GM21723 (cell line): ENCODE measurements around the gene STC2.
"Not testable (repeated sequence)": the region's sequence is repeated elsewhere in the genome, so short reads cannot be mapped to it uniquely, and the experiment has no call there.

Source experiments
- ATAC-seq: cut with Tn5 transposase; IDR thresholded peaks from one replicate; pipeline ENCODE4 v1.9.1; 2021; ENCODE audit warnings: mild to moderate bottlenecking, moderate library complexity; ENCODE audit not compliant: unreplicated experiment

STC2 gene, protein sequence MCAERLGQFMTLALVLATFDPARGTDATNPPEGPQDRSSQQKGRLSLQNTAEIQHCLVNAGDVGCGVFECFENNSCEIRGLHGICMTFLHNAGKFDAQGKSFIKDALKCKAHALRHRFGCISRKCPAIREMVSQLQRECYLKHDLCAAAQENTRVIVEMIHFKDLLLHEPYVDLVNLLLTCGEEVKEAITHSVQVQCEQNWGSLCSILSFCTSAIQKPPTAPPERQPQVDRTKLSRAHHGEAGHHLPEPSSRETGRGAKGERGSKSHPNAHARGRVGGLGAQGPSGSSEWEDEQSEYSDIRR

GRCh38 chr5:173327948-173328843, at the start of gene STC2:
Gene STC2, minus strand, starts transcription at chr5:173328414. Its CDS starts 221 bp downstream, at chr5:173328193.
- peak; percentile 54 for ATAC-seq

DNA sequence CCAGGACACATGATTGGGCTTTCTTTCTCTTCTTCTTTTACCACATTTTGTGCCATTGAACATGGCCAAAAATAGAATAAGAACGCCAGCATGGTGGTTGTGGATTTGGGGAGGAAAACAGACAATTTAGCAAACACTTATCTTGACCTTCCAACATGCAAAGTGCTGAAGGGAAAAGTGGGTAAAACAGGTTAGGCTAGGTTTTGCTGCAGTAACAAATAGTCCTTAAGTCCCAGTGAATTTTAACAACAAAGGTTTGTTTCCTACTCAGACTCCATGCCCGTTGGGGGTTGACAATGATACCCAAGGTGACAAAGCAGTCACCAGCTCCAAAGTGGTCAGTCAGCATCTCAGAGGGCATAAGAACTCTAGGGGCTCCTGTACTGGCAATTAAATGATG, 43.2 kb upstream of the STC2 start:
- ATAC-seq = no peak

DNA sequence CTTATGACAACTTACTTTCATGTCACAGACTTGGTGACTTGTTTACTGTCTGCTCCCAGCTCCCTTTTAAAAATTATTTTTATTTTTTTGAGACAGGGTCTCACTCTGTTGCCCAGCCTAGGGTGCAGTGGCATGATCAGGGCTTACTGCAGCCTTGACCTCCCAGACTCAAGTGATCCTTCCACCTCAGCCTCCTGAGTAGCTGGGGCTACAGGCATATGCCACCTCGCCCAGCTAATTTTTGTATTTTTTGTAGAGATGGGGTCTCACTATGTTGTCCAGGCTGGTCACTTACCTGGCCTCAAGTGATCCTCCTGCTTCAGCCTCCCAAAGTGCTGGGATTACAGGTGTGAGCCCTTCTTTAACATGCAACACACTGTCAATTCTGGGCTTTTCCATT, 35.2 kb upstream of the STC2 start:
- not testable (repeated sequence) for ATAC-seq

DNA sequence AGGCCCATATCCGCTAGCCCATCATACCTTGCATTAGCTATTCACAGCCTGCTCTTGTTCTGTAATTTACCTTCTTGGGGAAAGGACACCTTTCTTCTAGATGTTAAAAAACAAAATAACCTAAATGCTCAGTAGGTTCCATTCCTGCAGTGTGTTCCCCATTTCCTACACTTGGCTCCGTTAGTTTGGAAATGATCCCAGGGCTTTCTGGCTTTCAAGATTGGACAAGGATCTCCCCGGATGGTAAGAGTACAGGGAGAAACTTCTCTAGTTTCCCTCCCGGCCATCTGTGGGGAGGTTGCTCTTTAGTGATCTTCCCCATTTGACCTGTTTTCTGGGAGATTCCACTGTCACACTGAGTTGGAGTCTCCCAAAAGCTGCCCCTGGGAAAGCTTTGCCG, 27.3 kb upstream of the STC2 start:
- no peak for ATAC-seq

DNA sequence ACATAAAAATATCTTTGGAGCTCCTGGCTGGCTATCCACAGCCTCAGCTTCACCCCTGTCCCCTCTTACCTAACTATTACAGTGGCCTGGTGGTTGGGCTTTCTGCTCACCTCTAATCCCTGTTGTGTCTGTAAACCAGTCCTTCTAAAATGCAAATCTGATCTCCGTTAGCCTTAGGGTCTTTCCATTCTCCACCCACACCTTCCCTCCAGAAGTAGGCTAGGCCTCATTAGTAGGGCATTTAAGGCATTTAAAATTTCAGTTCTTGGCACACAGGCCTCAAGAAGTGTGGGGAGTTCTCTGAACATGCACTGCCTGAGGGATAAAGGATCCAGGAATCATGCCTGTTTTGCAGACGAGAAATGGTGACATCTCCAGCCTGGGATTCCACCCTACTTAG, 26.4 kb upstream of the STC2 start:
- ATAC-seq = no peak

DNA sequence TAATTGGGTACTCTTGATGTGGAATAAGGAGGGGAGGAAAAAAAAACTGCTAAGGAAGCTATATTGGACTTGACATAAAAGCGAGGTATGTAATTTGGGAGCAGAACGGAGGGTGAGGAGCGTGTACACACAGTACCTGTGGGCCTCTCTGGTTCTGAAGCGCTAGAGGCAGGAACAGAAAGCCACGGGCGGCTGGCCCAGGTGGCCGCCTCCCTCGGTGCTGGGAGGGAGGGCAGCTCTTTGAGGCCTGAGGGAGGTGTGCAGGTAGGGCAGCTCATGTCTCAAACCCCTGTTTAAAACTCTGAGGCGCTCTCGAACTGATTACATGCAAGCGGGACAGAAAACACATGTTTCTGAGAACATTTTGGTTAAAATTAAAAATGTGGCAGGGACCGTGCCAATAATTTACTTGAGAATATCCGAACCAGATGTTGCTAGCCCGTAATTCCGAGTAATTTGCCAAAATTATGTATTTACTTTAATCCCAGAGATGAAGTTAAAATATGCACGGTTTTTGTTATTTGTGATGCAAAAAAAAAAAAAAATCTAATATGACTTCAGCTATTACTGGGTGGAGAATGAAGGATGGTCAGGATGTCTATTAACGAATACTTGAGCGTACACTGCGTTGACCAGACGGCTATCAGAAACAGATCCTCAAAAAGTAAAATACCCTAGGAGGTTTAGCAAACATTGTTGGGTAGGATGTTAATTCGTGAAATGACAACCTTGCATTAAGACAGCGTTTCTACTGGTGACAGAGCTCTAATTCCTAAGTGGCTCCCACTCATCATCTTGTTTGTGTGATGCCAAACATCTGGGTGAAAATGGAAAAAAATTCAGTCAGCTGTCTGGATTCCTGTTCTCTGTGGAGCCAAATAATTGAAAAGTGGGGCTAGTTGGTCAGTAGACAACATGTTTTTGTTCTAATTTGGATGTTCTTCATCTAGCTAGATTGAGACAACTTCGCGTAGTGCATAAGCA, 24.4 kb upstream of the STC2 start:
- ATAC-seq = no peak

DNA sequence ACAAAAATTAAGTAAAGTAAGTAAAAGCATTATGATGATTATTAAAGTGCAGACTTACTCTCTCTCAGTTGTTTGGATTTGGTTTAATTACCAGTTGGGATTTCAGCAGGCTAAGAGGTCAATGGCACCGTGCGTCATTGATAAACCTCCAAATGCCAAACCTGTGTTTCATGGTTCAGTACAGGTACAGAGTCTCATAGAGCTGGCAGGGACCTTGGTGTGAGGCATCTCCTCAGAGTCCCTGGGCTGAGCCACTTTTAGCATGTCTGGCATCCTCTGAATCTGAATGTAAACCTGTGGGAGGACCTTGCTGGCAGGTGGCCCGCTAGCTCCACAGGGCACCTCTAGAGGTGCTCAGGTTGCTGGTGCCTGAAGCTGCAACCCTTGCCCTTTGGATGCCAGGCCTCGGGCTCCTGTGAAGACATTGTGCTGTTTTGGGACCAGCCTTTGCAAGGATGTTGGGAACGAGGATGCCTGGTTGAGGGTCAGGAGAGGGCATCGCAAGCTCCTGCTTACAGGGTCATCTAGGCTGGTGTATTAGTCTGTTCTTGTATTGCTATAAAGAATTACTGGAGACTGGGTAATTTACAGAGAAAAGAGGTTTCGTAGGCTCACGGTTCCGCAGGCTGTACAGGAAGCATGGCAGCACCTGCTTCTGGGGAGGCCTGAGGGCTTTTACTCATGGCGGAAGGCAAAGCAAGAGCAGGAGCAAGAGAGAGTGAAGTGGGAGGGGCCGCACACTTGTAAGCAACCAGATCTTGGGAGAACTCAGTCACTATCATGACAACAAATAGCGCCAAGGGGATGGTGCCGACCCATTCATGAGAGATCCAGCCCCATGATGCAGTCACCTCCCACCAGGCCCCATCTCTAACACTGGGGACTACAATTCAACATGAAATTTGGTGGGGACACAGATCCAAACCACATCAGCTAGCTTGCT, 14.9 kb upstream of the STC2 start:
- ATAC-seq = no peak

DNA sequence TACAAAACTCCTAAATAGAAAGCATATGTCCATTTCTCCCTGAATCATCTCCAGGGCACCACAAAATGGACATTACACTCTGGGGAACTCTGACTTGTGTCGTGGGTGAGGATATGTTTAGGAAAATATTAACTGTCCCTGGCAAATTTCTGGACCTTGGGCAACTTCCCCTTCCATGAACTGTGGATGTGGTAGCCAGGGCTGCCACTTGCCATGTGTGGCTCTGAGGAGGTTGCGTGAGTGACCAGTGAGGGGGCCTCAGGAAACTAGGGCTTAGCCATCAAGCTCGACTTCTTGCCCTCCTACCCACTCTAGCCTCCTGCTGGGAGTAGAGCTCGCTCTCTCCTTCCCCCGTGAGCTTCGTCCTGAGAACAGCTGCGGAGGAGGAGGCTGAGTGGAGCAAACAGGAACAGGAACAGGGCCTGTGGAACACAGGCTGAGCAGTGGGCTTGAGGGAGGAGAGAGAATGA, 13.8 kb upstream of the STC2 start:
- ATAC-seq = no peak

- no peak for ATAC-seq
These were observed 12.8 kb upstream of the STC2 start for GRCh38 chr5:173340984-173341383.

- ATAC-seq = no peak
These were observed 12.2 kb upstream of the STC2 start for GRCh38 chr5:173340451-173340850.

GRCh38 chr5:173339286-173339685, 11.1 kb upstream of the STC2 start:
- ATAC-seq = no peak

GRCh38 chr5:173338380-173339015, 10.3 kb upstream of the STC2 start:
- ATAC-seq = no peak

GRCh38 chr5:173334808-173335207, 6.6 kb upstream of the STC2 start:
- ATAC-seq = no peak

DNA sequence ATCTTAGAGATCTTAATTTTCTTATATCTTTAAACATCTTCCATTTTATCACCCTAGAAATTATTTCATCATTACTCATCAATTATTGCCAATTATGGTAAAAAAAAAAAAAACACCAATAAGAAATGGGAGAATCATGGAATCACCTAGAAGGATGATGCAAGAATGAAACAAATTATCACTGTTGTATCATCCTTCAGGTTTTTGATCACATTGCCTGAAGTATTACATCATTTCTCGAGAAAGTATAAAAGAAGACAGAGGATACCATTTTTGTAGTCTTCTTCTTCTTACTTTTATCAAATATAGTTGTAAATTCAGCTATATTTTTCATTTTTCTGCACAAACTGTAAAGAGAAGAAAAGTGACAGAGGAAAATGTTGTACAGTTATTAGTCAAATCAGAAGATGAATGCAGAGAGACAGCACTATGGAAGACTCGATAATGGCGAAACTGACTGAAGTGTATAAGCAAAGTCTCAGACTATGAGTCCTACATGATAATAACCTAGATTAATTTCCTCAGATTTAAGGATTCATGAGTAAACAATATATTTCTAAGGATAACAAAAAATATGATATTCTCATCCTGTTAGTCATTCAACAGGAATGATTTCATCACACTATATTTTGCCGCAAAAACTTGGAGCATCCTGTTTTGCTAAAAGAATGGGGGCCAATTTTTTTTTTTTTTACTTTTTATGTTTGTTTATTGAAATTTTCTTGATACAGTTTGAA, 5.9 kb upstream of the STC2 start:
- no peak for ATAC-seq

DNA sequence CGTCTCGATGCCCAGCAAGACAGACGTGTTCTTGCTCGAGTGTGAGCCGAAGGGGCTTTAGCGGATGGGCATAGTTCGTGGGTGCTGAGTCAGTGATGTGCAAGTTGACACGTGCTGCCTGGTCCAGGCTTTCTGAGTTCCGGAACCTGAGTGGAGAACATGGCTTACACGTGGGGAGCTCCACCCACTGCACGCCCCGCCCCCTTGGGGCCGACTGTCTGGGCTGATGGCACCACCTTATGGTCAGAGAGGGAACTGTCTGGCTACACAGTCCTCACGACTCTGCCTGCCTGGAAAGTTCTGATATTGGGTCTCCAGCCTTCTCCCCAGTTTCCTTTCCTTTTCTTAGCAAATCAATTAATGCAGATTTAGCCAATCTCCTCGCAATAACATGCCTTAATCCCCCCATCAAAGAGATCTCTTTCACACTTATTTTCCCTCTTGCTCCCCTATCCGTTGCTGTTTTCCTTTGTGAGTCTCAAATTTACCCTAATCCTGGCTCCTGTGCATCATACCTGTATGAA, 3.8 kb upstream of the STC2 start:
- peak; percentile 53 for ATAC-seq

DNA sequence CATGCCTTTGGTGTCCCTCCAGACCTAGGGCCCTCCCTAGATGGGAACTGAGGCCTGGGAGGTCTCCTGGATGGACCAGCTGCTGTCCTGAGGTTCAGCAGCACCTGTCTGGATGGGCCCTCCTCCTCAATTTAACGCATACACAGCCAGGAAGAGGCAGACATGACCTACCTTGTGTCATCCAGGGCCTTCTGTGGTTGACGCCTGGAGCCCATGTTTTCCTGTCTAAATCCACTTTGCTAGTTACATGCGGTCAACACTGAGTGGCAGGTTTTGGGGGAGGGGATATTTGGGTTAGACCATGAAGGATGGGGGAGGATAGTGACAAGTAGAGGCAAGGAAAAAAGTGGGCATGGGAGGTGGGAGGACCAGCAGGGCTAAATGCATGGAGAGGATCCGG, 3.1 kb upstream of the STC2 start:
- no peak for ATAC-seq

DNA sequence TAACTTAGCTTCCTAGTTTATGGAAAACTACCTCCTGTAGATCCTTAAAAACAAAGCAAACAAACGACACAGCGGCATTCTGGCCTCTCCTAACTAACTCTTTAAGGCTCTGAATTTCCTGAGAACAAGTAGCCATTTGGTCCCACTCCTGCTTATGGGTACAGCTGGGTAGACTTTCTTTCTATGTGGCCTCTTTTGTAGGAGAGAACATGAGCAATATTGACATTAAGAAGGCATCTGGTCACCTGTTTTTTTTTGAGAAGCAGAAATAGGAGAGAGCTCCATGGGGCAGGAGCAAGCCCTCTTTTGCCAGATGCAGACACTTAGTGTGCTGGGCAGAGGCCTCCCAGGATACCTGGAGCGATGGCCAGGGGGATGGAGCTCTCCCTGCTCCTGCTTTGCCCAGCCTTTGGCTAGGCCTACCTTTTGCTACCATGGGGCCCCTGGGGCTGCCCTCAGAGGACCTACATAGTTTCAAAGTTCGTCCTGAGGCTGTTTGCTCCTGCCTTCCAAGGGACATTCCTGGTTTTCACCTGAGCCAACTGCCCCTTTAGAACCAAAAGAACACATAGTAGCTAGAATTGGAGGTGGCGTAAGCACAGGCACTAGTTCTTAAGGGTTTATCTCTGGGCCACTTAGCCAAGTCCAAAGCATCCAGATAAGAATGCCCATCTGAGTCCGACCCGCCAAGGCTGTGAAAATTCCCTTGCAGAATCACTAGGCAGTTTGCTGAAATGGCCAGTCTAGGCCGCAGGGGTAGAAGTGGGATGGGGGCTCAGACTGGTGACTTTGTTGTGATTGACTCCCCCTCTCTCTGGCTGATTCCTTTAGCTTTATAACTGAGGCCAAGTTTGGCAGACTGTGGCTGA, 2.4 kb upstream of the STC2 start:
- no peak for ATAC-seq
